ENCODE results near the gene PCNA.

Gene PCNA

DNA sequence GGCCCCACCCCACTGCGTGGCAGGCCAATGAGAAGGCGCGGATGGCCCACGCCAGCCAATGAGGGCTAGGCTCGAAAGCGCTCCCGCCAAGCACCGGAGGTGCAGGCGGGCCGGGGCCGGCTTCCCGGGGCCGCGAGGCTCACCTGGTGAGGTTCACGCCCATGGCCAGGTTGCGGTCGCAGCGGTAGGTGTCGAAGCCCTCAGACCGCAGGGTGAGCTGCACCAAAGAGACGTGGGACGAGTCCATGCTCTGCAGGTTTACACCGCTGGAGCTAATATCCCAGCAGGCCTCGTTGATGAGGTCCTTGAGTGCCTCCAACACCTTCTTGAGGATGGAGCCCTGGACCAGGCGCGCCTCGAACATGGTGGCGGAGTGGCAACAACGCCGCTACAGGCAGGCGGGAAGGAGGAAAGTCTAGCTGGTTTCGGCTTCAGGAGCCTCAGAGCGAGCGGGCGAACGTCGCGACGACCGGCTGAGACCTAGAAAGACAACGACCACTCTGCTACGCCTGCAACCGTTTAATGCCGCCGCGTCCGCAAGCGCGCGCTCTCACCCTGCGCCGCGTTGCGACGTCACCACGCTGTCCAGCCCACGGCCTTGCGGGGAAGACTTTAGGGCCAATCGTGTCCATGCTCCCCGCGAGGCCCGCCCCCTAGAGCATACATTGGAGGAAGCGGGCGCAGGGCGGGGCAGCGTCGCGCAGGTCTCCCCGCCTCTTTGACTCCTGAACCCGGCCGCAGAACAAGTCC lies at the start of gene PCNA:
PCNA (minus strand) TSS at position 524 of the 750 bp plus-strand sequence; CDS start at position 364, 160 bp downstream.
- in situ Hi-C loops (cut with MboI; ENCODE audit: low sequenced_read_pairs) = no loop called here

DNA sequence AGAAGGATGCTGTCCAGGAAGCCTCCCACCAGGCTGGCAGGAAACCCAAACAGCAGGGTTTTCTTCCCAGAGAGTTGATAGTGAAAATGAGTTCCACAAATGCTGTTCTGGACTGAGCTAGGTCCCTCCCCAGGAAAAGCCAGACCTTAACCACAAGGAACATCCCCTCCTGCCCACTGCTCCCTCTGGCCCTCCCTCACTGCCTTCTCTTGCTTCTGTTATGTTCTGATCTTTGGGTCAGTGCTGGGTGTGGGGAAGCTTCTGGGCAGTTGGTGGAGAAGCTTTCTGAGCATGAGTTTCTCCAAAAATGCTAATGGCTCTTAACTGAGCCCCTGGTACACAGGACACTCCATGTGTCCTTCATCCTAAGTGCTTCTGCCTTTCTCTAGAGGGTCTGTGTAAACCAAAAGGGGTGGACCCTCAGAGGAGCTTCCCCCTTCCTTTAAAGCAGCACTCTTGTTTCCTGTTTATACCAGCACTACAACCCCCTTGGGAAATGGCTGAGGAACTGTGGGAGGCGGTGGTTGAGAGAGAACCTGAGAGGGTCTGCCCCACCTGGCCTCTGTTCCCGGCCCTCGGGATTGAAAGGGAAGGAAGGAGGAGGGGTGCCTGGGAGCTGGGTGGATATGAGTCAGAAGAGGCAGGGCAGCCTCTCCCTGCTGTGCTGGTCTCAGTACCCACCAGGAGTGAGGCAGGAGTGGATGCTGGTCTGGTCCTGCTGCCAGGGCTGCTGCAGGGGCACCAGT lies 49.1 kb upstream of the PCNA start:
- in situ Hi-C loops (cut with MboI; ENCODE audit: low sequenced_read_pairs) = no loop called here

DNA sequence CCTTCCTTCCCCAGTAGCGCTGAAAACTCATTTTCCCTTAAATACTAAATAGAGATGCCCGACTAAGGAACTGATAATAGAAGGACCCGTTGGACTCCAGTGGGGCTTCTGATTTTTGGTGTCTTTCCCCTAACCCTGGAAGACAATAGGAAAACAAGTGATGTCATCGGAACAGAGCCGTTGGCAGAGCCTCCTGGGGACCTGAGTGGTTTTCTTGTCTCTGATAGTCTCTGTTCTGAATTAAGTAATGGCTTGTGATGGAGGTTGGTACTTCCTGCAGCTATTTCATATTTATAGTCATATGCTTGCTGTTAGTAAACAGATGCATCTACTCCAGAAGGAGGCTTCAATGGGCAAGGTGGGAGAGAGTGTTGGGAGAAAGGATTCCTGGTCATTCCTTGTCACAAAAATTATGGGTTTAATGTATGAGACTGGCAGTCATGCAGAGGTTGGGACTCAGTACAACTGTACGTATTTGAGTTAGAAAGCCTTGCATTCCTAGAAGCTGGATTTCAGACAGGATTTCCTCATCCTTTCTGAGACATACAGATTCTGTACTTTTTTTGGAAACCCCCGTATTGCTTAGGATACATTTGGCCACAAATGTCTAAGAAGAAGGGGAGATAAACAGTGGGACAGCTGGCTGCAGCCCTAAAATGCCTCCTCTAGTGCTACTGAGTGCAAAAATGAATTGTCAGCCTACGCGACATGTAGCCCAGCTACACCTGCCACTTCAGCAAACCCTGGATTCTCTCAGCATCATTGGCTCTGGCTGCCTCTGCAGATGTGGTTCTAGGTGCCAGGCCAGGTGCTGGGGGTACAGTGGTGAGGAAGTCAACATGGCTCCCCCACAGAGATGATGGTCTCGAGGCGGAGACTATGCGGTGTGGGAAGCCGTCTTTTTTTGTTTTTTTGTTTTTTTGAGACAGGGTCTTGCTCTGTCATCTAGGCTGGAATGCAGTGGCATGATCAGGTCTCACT lies 45.2 kb upstream of the PCNA start:
- in situ Hi-C loops (cut with MboI; ENCODE audit: low sequenced_read_pairs) = no loop called here

DNA sequence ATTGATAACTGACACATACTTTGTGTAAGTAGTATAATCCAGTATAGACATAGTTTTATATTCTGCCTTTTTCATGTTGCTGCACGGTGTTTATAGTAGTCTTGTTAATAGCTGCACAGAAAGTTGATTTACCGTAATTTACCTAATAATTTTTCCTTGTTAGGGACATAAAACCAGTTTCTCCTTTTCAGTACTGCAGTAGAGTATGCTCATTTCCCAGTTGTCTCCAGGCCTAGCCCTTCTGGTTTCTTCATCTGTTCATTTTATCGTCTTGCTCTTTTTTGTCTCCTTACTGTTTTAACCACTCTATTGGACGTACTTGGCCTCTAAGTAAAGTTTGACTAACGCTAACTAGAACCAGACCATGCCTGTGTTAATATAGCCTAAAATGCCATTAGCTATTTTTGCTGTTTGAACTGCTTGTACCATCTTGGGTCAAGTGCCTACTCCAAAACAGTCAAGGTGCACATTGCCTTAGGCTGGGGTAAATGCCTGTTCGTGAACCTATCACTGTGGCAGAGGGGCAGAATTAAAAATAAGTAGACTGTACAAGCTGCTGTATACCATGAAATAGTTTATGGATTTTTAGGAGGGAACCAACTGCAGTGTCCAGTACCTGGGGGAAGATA lies 41.9 kb upstream of the PCNA start:
- in situ Hi-C loops (cut with MboI; ENCODE audit: low sequenced_read_pairs) = no loop called here

DNA sequence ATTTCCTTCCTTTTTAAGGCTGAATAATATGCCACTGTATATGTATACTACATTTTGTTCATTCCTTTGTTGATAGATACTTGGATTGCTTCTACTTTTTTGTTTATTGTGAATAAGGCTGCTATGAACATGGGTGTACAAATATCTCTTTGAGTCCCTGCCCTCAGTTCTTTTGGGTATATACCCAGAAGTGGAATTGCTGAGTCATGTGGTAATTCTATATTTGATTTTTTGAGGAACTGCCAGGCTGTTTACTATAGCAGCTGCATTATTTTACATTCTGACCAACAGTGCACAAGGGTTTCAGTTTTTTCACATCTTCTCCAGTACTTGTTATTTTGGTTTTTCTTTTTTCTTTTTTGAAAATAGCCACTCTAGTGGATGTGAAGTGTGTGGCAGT lies 41.1 kb upstream of the PCNA start:
- in situ Hi-C loops (cut with MboI; ENCODE audit: low sequenced_read_pairs) = no loop called here

DNA sequence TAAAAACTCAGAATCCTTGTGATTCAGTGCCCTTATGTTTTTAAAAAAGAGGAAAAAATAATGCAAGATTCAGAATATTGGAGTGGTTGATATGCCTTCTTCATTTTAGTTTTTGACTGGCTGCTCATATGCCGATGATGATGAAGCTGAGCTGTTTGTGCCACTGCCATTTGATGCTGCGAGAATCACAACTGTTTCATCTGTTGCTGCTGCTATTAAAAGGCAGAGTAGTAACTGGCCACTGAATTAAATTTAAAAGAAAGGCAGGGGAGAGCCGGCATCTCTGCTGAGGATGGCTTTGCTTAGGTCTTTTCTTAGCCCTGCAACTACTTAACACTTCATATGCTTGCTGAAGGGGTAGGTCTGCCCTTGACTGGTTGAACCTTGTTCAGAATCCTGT lies 40.2 kb upstream of the PCNA start:
- in situ Hi-C loops (cut with MboI; ENCODE audit: low sequenced_read_pairs) = no loop called here

DNA sequence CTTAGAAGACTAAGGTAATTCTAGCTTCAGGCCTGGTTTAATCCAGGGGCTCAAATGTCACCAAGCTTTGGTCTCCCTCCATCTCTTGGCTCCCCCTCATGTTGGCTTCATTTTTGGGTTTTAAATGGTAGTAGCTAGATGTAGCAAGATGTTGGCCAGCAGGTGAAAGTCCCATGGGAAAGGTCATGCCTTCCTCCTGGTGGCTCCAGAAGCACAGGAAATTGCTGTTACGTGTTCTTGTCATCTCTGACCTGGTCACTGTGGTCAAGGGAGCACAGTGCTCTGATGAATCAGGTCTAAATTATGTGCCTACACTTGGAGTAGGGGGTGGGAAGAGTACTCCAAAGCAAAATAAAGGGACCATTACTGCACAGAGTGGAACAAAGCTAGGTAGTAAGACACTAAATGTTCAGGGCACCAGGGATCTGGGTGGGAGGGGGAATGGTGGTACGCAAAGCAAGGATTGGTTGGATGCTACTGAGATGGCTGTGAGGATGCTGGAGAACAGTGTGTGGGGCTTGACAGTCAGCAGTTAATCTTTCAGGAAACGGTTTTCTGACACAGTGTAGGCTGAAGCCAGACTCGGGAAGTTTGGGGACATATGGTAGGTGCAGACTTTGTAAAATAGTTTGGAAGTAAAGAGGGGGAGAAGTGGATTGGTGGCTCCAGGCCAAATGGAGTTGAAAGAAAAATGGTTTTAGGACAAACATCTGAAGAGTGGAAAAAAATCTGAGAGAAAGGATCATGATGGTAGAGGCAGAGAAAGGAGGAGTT lies 37.1 kb upstream of the PCNA start:
- in situ Hi-C loops (cut with MboI; ENCODE audit: low sequenced_read_pairs) = no loop called here

DNA sequence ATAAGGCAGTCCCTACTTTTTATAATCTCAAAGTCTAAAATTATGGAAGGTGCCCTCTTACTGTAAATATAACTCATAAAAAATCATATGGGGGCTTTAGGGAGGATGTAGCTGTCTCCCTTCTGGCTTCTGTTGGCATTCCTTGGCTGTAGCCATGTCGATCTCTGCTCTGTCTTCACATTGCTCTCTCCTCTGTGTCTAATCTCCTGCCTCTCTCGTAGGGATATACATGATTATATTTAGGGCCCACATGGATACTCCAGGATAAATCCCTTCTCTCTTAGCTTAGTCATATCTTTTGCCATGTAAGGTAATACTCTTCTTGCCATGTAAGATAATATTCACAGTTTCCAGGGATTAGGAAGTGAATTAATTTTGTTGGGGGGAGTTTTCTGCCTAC lies 35.6 kb upstream of the PCNA start:
- in situ Hi-C loops (cut with MboI; ENCODE audit: low sequenced_read_pairs) = no loop called here

DNA sequence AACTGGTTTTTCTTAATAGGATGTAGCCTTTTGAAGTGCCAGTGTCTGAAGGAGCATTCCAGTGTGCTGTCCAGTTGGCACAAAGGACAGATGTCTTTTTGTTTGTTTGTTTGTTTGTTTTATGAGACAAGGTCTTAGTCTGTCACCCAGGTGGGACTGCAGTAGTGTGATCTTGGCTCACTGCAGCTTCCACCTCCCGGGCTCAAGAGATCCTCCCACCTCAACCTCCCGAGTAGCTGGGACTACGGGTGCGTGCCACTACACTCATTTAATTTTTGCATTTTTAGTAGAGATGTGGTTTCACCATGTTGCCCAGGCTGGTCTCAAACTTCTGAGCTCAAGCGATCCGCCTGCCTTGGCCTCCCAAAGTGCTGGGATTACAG lies 34.8 kb upstream of the PCNA start:
- in situ Hi-C loops (cut with MboI; ENCODE audit: low sequenced_read_pairs) = no loop called here

DNA sequence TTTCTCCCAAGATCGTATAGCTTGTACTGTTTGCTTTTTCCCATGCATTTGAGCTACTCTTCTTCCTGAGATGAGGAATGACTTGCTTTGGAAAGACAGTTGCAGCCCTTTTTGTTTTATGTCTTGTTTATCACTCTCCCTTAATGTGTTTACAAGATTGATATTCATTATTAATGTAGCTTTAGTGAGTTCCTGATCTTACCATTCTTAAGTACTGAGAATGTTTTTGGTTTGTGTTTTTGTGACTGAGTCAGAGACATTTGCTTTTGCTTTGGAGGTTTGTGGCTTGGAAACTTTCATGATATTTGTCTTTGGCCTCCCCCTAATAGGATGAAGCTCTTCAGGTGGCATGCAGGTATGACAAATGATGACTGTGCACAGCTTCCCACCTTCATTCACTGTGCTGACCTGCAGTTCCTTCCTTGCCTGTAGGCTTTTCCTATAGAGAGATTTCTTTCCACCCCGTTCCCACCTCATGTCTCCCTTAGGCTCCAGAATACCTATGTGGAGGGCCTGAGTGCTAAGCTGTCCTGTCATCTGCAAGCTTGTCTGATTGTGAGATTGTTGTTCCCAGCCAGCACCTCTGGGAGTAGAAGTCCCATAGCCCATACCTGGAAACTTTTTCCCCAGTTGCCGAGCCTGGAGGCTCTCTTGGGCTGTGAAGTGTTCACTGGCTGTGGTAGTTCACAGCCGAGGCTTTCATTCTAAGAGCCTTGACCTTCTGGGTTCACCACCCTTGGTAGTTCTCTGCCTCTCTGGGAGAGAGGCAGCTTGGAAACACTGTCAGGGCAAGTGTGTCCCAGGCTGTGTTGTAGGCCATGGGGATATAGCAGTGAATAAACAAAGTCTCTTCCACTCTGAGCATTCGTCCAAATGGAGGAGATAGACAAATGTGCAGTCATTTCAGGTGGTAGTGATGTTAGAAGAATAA lies 34.1 kb upstream of the PCNA start:
- in situ Hi-C loops (cut with MboI; ENCODE audit: low sequenced_read_pairs) = no loop called here

DNA sequence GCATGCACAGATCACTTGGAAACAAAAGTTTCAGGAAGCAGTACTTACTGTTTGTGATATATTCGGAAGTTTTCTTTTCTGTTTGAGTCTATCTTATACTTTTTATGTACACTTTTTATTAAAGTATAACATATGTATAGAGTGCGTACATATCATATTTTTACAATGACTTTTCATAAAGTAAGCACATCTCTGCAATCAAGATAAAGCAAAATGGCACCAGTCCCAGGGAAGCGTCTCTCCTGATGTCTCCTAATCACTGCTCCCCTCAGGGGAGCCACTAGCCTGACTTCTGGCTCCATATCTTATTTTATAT lies 33.4 kb upstream of the PCNA start:
- in situ Hi-C loops (cut with MboI; ENCODE audit: low sequenced_read_pairs) = no loop called here

DNA sequence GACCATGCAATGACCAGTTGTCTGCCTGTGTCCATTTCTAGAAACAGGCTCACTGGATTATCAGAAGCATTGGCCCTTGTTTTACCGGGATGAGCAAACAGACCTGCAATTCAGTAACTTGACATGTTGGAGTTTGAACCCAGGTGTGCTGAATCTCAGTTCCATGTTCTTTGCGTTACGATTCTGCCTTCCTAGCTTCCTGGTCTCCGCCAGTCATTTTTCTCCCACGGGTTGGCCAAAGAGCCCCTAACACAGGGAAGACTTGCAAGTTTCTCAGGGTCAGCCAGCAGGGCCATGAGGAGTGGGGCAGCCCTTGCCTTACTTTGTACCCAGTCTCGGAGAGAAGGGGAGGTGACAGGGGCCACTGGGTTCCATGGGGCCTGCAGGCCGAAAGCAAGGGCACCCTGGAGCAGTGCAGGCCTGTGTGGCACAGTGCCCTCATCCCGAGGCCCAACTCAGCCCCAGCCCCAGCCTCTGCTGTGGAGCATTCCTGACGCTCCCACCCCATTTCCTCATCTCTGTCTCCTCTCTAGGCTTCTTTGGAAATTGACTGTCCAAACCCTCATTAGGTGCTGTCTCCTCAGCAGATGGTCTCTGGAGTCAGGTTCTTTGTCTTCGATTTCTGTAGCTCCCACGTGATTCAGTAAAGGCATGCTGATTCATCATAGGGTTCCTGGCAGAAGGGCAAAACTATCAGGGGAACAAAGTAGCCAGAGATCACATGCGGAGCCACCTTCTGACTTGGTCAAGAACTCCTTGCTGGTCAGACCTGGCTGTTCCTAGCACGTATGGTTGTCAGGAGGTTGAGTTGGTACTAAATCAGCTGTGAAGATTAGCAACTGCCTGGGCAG lies 30.7 kb upstream of the PCNA start:
- in situ Hi-C loops (cut with MboI; ENCODE audit: low sequenced_read_pairs) = no loop called here

DNA sequence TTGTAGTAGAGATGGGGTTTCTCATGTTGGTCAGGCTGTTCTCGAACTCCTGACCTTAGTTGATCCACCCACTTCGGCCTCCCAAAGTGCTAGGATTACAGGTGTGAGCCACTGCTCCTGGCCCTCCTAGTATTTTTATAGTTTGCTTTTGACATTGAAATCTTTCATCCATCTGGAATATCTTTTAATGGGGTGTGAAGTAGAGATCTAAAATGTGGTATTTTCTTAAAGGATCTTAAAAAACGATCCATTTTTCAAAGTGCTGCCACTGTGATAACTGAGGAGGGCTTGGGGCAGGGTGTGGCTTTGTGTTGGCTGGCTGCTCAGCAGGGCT lies 30.1 kb upstream of the PCNA start:
- in situ Hi-C loops (cut with MboI; ENCODE audit: low sequenced_read_pairs) = no loop called here

DNA sequence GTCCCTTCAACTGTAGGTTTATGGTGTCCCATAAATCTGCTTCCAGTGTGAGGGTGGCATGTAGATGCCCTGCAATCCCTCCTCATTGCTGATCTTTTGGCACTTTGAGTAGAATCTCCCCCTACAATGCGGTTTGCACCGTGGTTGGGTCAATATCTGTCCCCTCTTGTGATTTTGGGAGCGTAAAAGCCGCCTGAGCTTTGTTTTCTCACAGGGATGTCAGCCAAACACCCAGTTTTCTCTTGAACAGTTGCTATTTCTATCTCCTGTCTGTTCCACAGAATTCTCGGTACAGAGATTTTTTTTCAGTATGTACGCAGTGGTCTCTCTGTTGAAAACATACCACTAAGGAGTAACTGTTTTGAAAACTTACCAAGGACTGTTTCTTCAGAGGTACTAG lies 28.8 kb upstream of the PCNA start:
- in situ Hi-C loops (cut with MboI; ENCODE audit: low sequenced_read_pairs) = no loop called here

DNA sequence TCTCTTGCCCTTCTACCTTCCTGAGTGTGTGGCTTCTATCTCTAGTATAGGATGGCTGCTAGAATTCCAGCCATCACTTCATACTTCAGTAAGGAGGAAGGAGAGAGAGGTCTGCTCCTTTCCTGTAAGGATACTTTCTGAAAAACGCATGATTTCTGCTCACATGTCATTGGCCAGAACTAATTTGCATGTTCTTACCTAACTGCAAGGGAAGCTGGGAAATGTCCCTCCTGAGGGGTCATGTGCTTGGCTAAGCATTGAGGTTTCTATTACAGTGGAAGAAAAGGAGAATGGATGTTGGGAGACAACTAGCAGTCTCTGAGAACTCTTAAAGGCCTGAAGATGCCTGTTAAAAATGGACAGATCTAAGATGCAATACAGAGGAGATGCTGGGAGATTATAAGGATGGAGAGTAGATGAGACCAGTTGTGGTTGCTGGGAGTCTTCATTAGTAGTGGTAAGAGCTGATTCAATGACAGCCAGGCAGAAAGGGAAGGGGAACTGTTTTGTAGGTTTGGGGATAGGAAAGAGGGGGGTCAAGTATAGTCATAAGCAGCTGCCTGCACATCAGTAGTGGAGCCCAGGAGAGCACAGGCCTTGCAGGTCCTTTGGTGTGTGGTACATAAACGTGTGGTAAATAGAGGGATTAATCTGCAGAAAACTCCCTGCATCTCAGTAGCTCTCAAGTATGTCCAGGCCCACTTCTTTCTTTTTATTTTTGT lies 27.3 kb upstream of the PCNA start:
- in situ Hi-C loops (cut with MboI; ENCODE audit: low sequenced_read_pairs) = no loop called here

DNA sequence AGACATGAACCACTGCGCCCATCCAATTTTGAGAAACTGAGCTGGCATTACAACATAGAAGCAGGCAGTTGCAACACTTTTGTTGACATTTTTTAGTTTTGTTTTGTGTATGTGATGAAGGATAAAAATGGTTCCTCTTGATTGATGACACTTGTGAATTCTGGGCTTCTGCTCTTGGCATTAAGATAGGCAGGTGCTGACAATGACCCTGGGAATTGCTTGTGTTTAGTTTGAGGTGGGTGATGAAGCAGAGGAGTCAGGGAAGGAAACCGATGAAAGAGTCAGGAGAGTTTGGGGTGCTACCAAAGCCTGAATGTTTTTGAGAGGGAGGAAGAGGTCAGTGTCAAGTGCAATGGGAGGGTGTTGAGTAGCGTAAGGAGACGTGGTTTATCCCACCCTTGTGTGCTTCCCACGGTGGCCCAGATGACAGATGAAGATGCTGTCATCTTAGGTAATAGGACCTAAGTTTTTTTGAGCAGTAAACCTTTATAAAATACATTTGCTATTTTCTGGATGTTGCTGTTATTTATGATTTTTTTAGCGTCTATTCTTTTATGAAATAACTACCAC lies 26.4 kb upstream of the PCNA start:
- in situ Hi-C loops (cut with MboI; ENCODE audit: low sequenced_read_pairs) = no loop called here

DNA sequence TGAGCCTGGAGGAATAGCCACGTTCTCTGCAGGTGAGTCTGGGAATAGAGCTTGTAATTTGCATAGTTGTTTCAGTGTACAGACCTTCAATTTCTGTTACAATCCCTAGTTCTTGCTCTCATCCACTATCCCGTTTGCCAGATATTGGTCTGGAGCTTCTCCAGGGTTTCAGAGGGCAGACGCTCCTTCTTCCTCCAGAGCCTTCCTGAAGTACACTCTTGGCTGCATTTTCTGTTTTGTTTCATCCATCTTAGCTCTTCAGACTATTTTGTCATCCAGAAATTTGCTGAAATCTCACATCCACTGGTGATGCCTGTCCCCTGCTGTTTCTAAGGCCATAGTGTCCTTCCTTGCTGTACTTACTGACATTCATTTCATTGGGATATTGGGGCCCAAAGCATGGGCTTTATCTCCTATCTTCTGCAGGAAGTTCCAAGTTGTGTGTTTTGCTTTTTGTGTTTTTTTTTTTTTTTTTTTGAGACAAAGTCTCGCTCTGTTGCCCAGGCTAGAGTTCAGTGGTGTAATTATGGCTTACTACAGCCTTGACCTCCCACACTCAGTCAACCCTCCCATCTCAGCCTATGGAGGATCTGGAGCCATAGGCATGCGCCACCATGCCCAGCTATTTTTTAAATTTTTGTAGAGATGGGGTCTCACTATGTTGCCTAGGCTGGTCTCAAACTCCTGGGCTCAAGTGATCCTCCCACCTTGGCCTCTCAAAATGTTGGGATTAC lies 25.8 kb upstream of the PCNA start:
- in situ Hi-C loops (cut with MboI; ENCODE audit: low sequenced_read_pairs) = no loop called here
